NCI-H2196 (cell line): ENCODE results near the gene DUSP8.
A peak's percentile ranks its signal among the peaks of the same experiment; 100 is the strongest.

Source experiments
- DNase-seq: peaks from one replicate; lab custom pipeline; 2025; ENCODE audit not compliant: unreplicated experiment; lab: John Stamatoyannopoulos, UW

Gene DUSP8

GRCh38 chr11:1554981-1555712 lies 16.9 kb downstream of the DUSP8 start:
- DNase-seq: no peak

GRCh38 chr11:1553808-1554594 lies 18.1 kb downstream of the DUSP8 start:
- peak; percentile 84 for DNase-seq

GRCh38 chr11:1549338-1550330 lies 22.4 kb downstream of the DUSP8 start:
- DNase-seq: no peak

- DNase-seq: peak; percentile 71
Observed at GRCh38 chr11:1548221-1549070, 23.6 kb downstream of the DUSP8 start.

GRCh38 chr11:1547467-1548098 lies 24.5 kb downstream of the DUSP8 start:
- DNase-seq: no peak

GRCh38 chr11:1546536-1547466 lies 25.3 kb downstream of the DUSP8 start:
- peak; percentile 71 for DNase-seq

- no peak for DNase-seq
Observed at GRCh38 chr11:1546077-1546535, 26.0 kb downstream of the DUSP8 start.

- no peak for DNase-seq
Observed at GRCh38 chr11:1545432-1545831, 26.6 kb downstream of the DUSP8 start.

- no peak for DNase-seq
Observed at GRCh38 chr11:1544536-1544935, 27.5 kb downstream of the DUSP8 start.

GRCh38 chr11:1543606-1544263 lies 28.3 kb downstream of the DUSP8 start:
- no peak for DNase-seq

- DNase-seq: peak; percentile 67
Observed at GRCh38 chr11:1542267-1542666, 29.8 kb downstream of the DUSP8 start.

GRCh38 chr11:1541474-1542204 lies 30.4 kb downstream of the DUSP8 start:
- no peak for DNase-seq

GRCh38 chr11:1540074-1540473 lies 32.0 kb downstream of the DUSP8 start:
- no peak for DNase-seq

- DNase-seq: no peak
Observed at GRCh38 chr11:1538153-1538552, 33.9 kb downstream of the DUSP8 start.

- DNase-seq: no peak
Observed at GRCh38 chr11:1536065-1536843, 35.8 kb downstream of the DUSP8 start.

- no peak for DNase-seq
Observed at GRCh38 chr11:1534682-1535081, 37.4 kb downstream of the DUSP8 start.

- DNase-seq: no peak
Observed at GRCh38 chr11:1534171-1534570, 37.9 kb downstream of the DUSP8 start.
